ENCODE data around the gene CELF4.

The CELF4 gene

GRCh38 chr18:37346048-37346447, 219.6 kb downstream of the CELF4 start:
- DNase-seq (ENCODE audit: low spot score) = no peak

GRCh38 chr18:37343542-37343851, 222.1 kb downstream of the CELF4 start:
- DNase-seq (ENCODE audit: low spot score) = no peak

GRCh38 chr18:37341473-37342086, 224.0 kb downstream of the CELF4 start:
- no peak for DNase-seq (ENCODE audit: low spot score)

- DNase-seq (ENCODE audit: low spot score) = no peak
Measured at GRCh38 chr18:37341016-37341415, 224.6 kb downstream of the CELF4 start.

DNA sequence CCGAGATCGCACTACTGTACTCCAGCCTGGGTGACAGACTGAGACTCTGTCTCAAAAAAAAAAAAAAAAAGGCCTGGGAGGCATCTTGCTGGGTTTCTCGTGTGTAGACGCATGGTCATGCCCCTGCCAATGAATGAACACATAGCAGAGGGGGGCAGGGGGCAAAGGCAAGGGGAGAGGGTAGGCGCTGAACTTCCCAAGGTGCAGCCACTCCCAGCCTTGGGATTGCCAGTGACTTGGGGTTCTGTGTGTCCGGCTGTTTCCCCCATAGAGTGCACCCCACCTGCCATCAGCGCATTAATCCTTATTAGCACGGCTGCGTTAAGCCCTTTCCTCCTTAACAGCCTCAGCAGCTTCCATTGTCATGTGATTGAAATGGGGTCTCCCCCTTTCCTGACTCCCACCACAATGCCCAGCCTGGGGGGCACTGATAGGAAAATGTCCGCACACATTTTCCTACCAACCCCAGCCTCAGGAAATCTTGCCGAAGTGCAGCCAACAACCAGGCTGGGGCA, 225.8 kb downstream of the CELF4 start:
- no peak for DNase-seq (ENCODE audit: low spot score)

GRCh38 chr18:37336568-37337285, 228.9 kb downstream of the CELF4 start:
- DNase-seq (ENCODE audit: low spot score) = no peak

DNA sequence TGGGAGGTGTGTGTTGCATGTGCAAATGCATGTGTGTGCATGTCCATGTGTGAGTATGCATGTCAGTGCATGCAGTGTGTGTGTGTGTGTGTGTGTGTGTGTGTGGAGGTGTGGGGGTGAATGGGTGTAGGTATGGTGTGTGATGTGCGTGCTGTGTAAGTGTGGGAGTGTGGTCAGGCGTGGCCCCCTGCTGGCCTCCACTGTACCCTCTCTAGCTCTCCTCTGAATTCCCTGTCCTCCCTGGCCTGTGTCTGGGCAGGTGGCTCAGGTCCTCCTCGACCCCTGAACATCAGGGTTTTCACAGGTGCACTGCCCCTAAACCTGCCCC, 230.2 kb downstream of the CELF4 start:
- no peak for DNase-seq (ENCODE audit: low spot score)

DNA sequence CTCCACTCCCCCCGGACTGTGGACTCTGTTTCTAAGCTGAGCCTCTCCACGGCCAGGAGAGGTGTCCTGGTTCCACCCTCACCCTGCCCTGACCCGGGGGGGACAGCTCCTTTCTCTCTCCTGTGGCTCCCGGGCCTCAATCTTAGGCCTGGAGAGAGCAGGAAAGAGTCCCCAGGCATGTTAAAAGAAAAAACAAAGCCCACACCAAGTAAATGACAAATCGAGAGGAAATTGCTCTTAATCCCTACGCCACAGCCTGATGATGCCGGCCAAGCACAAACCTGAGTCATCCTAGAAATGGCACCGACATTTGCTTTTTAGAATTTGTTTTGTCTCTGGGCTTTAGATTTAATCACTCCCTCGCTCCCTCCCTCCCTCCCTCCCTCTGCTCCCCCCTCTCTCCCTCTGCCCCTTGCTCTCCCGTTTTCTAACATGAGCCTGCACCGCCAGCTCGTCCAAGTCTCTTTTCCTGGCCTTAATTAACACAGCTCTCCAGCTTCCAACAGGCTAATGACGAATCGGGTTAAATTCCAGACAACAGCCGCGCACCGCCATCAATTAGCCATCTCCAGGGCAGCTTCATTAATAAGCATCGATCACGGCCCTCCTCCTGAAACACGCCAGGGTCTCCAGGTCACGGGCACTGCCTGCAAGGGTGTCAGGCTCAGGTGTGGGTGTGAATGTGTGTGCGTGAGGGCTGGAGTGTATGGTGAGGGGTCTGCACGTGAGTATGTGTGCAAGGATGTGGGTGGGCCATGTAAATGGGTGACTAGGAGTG, 230.8 kb downstream of the CELF4 start:
- no peak for DNase-seq (ENCODE audit: low spot score)

DNA sequence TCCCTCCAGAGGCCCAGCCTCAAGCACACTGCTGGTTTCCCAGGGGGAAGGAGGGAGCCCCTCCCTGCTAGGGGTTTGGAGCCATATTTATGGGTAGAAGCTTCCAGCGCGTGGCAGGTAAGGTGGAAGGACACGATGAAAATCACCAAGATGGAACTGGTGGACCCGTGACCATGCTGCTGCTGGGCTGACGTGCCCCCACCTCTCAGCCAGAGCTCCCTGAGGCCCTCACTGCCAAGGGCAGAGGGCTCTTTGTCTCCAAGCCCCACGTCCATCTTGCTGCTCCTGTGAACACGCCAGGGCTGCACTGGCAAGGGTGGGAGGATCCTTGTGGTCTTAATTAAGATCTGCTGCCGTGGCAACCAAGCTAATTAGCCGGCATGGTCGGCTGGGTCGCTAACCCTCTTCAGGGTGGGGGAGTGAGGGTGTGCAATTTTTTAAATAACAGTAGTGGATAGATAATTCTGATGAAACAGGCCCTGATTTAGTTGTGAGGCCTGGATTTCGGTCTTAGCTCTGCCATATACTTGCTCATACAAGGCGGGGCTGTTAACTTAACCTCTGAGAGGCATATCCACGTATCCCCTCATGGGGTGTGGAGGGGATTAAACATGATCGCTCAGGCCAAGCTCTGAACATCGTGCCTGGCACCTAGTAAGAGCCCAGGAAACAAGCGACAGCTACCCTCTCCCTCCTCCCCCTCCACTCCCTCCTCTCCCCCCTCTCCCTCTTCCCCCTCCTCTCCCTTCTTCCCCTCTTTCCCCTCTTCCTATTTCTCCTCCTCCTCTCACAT, 232.8 kb downstream of the CELF4 start:
- no peak for DNase-seq (ENCODE audit: low spot score)

DNA sequence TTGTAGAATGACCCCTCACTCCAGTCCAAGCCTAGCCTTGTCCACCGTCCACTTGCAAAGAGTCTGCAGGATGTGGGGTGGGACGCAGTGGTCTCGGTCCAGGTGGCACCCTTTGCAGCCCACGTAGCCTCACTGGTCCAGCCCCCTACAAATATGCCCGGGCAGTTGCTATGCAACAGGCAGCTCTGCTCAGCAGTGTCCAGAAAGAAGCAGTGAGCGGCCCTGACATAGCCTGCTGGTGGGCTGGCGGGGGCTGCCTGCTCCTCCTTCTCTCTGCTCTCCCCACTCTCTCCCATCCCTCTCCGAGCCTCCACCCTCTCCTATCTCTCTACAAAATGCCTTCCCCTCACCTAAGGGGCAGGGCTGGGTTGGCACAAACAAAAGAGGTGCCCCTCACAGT, 233.4 kb downstream of the CELF4 start:
- DNase-seq (ENCODE audit: low spot score) = no peak

DNA sequence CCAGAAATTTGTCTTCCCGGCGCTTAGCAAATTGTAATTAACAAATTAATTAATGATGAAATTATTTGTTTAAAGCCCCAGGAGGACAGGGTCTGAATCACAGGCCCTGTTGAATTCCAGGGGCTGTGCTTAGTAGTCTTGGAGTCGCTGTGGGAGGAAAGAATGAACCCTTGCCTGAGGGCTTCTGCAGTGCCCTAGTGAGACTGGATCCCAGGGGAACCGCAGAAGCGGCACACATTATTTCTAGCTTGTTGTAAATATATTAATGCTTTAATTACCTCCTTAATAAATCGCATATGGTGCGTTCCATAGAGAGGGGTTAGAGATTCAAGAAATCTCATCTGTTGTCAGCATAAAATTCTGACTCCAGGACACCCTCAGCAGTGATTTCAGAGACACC, 235.4 kb downstream of the CELF4 start:
- no peak for DNase-seq (ENCODE audit: low spot score)

GRCh38 chr18:37328946-37329719, 236.5 kb downstream of the CELF4 start:
- DNase-seq (ENCODE audit: low spot score) = no peak

DNA sequence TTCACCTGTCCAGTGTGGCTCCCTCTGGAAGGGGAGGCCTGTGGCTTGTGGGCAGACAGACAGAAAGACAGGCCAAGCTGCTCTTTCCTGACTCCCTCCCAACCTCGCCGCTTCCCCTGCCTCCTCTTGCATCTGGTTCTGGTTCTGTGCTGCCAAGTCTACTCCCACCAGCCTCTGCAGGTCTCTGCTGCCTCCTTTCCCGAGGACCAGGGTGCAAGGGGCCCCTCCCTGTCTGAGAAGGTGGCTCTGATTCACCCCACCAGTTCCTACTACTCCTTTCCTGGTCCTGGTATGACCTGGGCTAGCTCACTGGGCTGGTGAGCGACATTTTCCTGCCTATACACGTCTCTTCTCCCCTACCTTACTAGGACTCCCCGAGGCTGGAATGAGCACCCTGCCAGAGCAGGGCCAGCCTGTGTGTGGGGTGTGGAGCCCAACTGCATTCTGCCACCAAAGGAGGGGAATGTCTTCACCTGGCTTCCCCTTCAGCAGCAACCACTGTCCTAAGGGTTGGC, 238.5 kb downstream of the CELF4 start:
- DNase-seq (ENCODE audit: low spot score) = no peak

GRCh38 chr18:37322492-37323035, 243.0 kb downstream of the CELF4 start:
- DNase-seq (ENCODE audit: low spot score) = no peak

DNA sequence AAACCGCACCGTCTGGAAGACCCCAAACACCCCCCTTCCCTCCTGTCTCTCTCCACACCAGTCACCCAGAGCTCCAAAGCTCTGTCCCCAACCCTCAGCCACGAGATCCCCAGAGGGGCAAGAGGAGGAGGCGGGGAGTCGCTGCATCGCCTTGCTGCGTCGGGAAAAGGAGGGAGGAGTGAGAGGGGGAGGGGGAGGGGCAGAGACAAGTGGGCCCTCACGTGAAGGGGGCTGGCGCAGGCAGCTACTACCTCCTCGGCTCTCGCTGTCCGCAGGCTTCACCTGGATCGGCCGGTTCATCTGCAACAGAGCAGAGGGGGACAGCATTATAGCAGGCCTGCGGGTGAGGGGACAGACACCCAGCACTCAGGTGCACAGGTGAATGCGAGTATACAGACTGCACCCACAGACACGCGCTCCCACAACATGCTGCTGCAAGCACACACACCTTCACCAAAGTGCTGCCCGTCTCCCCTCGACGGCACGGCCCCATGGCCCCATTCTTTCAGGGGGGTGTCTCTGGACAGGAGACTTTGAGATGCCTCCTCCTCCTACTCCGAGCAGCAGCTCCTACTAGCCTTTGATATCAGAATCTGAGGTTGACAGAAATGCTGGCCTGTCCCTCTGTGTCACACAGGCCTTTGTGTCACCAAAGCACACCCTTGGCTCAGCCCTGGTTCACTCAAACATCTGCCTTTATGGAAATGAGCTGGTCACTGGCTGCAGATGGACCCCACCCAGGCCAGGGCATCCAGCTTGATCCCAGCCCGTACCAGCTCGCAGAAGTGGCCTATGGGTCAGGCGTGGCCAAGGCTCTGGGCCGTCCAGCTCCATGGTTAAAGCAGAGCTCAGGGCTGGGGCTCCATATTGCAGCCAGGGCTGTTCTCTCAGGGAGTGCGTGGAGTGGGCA, 243.8 kb downstream of the CELF4 start:
- DNase-seq (ENCODE audit: low spot score) = no peak

DNA sequence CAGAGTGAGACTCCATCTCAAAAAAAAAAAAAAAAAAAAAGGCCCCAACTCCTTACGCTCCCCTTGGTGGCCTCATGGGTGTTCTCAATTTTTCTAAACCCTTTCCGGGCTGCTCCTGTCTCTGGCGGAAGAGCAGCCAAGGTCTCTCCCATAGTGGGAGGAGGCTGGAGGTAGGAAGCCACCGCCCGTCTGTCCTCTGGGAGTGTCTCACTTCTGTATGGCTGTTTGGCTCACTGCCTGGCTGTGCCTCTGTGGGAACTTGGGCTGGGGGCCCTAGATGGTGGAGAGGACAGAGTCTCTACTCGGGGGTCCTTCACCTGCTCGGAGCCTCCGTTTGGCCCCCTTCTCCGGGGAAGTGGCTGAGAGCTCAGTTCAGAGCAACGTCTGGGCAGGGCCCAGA, 245.3 kb downstream of the CELF4 start:
- no peak for DNase-seq (ENCODE audit: low spot score)

GRCh38 chr18:37318360-37319355, 246.9 kb downstream of the CELF4 start:
- DNase-seq (ENCODE audit: low spot score) = no peak

DNA sequence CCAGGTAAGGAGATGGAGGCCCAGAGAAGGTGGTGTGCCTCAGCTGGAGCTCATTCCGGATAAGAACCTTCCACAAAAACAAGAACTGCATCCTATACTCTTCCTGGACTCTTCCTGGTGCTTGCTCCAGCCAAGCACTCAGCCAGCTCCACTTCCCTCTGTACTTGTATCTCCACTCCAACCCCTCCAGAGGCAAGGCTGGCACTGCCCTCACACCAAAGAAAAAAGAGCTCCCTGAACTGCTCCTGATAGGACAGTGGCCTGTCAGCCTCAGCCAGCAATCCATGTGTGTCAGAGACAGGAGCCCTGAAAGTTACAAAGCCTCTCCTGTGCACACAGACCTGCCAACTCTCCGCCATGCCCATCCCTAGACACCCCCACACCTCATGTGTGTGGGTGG, 248.1 kb downstream of the CELF4 start:
- DNase-seq (ENCODE audit: low spot score) = no peak

GRCh38 chr18:37316468-37316867, 249.1 kb downstream of the CELF4 start:
- DNase-seq (ENCODE audit: low spot score) = no peak

Measured in COLO829 (cell line).